H1 (cell line): ENCODE measurements around the gene RANBP9. TPM values are rescaled to one million over a fixed set of nuclear protein-coding genes. Genes with fewer than 3 reads are reported as not detected.

Source experiments
- CTCF ChIA-PET: fragments of 300-600 bp; sonication (Branson Sonifier 250); formaldehyde crosslinking; loops from one replicate; lab custom pipeline; 2021; ENCODE audit not compliant: partially characterized antibody; lab: Charles Lee
- POLR2A ChIA-PET: fragments of 300-600 bp; sonication (Branson Sonifier 250); formaldehyde crosslinking; loops from one replicate; lab custom pipeline; 2021; ENCODE audit warnings: inconsistent platforms; ENCODE audit not compliant: partially characterized antibody; lab: Charles Lee
- DNase-seq, 2 experiments: peaks; one replicate each; pipeline versions ENCODE4 v3.0.0 to v3.0.0-alpha.2; 2010 to 2022; ENCODE audit warnings: low spot score in 2 of 2, low read depth in 1 of 2, mixed read lengths in 1 of 2
- FAIRE-seq: peaks from 2 replicates; lab custom pipeline; 2011; peaks lifted over from hg19 to GRCh38; lab: Jason Lieb, UNC
- H2AFZ ChIP-seq: 2 replicates; pipeline ENCODE4 v1.8.1; 2012; ENCODE audit warnings: low read length, inconsistent platforms
- H2AK5ac ChIP-seq: 2 replicates; pipeline ENCODE4 v1.6.1; 2013; ENCODE audit warnings: low read depth, low read length
- H2BK120ac ChIP-seq: replicated peaks from 2 replicates; pipeline ENCODE3; 2013; ENCODE audit warnings: low read depth, low read length, inconsistent platforms
- H2BK12ac ChIP-seq: 2 replicates; pipeline ENCODE4 v1.6.1; 2013; ENCODE audit warnings: low read depth, low read length
- H2BK15ac ChIP-seq: 2 replicates; pipeline ENCODE4 v1.6.1; 2013; ENCODE audit warnings: low read length
- H2BK20ac ChIP-seq: 2 replicates; pipeline ENCODE4 v1.6.1; 2013; ENCODE audit warnings: low read length
- H2BK5ac ChIP-seq: 2 replicates; pipeline ENCODE4 v1.6.1; 2013; ENCODE audit warnings: low read depth, low read length
- H3K14ac ChIP-seq: 2 replicates; pipeline ENCODE4 v1.6.1; 2013; ENCODE audit warnings: inconsistent platforms; ENCODE audit not compliant: insufficient read length
- H3K18ac ChIP-seq: 2 replicates; pipeline ENCODE4 v1.6.1; 2013; ENCODE audit warnings: low read length; ENCODE audit errors: extremely low read depth
- H3K23ac ChIP-seq: 2 replicates; pipeline ENCODE4 v1.6.1; 2013; ENCODE audit warnings: inconsistent platforms; ENCODE audit not compliant: insufficient read length
- H3K23me2 ChIP-seq: 2 replicates; pipeline ENCODE4 v1.6.1; 2013; ENCODE audit warnings: low read depth, low read length
- H3K27ac ChIP-seq: 2 replicates; pipeline ENCODE4 v1.6.1; 2011; ENCODE audit warnings: low read depth, low read length, inconsistent platforms
- H3K27me3 ChIP-seq, 4 experiments: replicated peaks in 1 of 4; 1 replicate in 1 of 4; 2 replicates in 3 of 4; pipeline versions ENCODE4 v1.6.1 to v1.8.1; 2011 to 2013; ENCODE audit warnings: low read length in 3 of 4, mild to moderate bottlenecking in 3 of 4, inconsistent platforms in 2 of 4, mixed read lengths in 2 of 4, moderate library complexity in 1 of 4; ENCODE audit not compliant: control insufficient read depth in 3 of 4, insufficient read depth in 3 of 4; ENCODE audit errors: extremely low read depth in 1 of 4
- H3K36me3 ChIP-seq, 4 experiments: 2 replicates each; pipeline versions ENCODE4 v1.6.1 to v1.8.1; 2011 to 2013; ENCODE audit warnings: mild to moderate bottlenecking in 4 of 4, low read length in 3 of 4, moderate library complexity in 2 of 4, control low read depth in 1 of 4, inconsistent platforms in 1 of 4; ENCODE audit not compliant: insufficient read depth in 4 of 4, control insufficient read depth in 2 of 4
- H3K4ac ChIP-seq: replicated peaks from 2 replicates; pipeline ENCODE3; 2013; ENCODE audit warnings: low read length, low read depth, mixed read lengths, inconsistent platforms; ENCODE audit not compliant: insufficient read length
- H3K4me1 ChIP-seq, 4 experiments: replicated peaks in 1 of 4; 1 replicate in 1 of 4; 2 replicates in 3 of 4; pipeline versions ENCODE4 v1.6.1 to v1.8.1; 2011 to 2013; ENCODE audit warnings: low read length in 3 of 4, inconsistent platforms in 2 of 4, mixed read lengths in 1 of 4; ENCODE audit not compliant: insufficient read depth in 4 of 4, control insufficient read depth in 3 of 4
- H3K4me2 ChIP-seq, 2 experiments: 2 replicates each; pipeline versions ENCODE4 v1.6.1 to v1.8.1; 2011 to 2013; ENCODE audit warnings: low read depth in 2 of 2, low read length in 2 of 2, control low read depth in 1 of 2, inconsistent platforms in 1 of 2, mild to moderate bottlenecking in 1 of 2; ENCODE audit not compliant: insufficient read depth in 1 of 2
- H3K4me3 ChIP-seq, 4 experiments: fragments of 200-600, 300-600 bp in 1 of 4; sonication (generic), shearing (Covaris generic), sonication (Bioruptor Twin) in 1 of 4; 2 replicates each; pipeline versions ENCODE4 v1.5.1 to v1.8.1; 2011 to 2016; ENCODE audit warnings: low read length in 4 of 4, low read depth in 3 of 4, control low read depth in 2 of 4, inconsistent platforms in 2 of 4, mild to moderate bottlenecking in 2 of 4, mixed read lengths in 1 of 4, moderate library complexity in 1 of 4; ENCODE audit not compliant: insufficient read depth in 2 of 4; ENCODE audit errors: extremely low read depth in 1 of 4
- H3K56ac ChIP-seq: replicated peaks from 2 replicates; pipeline ENCODE3; 2013; ENCODE audit warnings: low read depth, mild to moderate bottlenecking, mixed read lengths, low read length, inconsistent platforms; ENCODE audit not compliant: insufficient read length
- H3K79me1 ChIP-seq: 2 replicates; pipeline ENCODE4 v1.6.1; 2013; ENCODE audit warnings: low read depth, low read length, control low read depth
- H3K79me2 ChIP-seq, 2 experiments: 2 replicates each; pipeline versions ENCODE4 v1.6.1 to v1.8.1; 2012 to 2013; ENCODE audit warnings: low read length in 2 of 2, mild to moderate bottlenecking in 2 of 2, inconsistent platforms in 1 of 2; ENCODE audit not compliant: insufficient read depth in 2 of 2, control insufficient read depth in 1 of 2
- H3K9ac ChIP-seq, 4 experiments: replicated peaks in 1 of 4; 1 replicate in 1 of 4; 2 replicates in 3 of 4; pipeline versions ENCODE4 v1.6.1 to v1.8.1; 2011 to 2013; ENCODE audit warnings: low read depth in 3 of 4, low read length in 3 of 4, control low read depth in 2 of 4, mild to moderate bottlenecking in 2 of 4, moderate library complexity in 2 of 4, inconsistent platforms in 1 of 4; ENCODE audit errors: extremely low read depth in 1 of 4
- H3K9me3 ChIP-seq, 2 experiments: 2 replicates each; pipeline versions ENCODE4 v1.6.1 to v1.8.1; 2012 to 2013; ENCODE audit warnings: mild to moderate bottlenecking in 2 of 2, moderate library complexity in 2 of 2, control low read depth in 1 of 2, inconsistent platforms in 1 of 2, low read depth in 1 of 2, low read length in 1 of 2, mixed read lengths in 1 of 2; ENCODE audit not compliant: insufficient read depth in 2 of 2
- H4K20me1 ChIP-seq, 2 experiments: replicated peaks in 1 of 2; 2 replicates each; pipeline versions ENCODE3 to v1.8.1; 2011 to 2013; ENCODE audit warnings: inconsistent platforms in 2 of 2, low read length in 2 of 2, mild to moderate bottlenecking in 1 of 2; ENCODE audit not compliant: insufficient read depth in 2 of 2, control insufficient read depth in 1 of 2
- H4K5ac ChIP-seq: 2 replicates; pipeline ENCODE4 v1.6.1; 2013; ENCODE audit warnings: low read length, low read depth, mixed read lengths, inconsistent platforms; ENCODE audit not compliant: insufficient read length
- H4K8ac ChIP-seq: 2 replicates; pipeline ENCODE4 v1.8.0; 2013; ENCODE audit warnings: mild to moderate bottlenecking, moderate library complexity, low read length, inconsistent platforms; ENCODE audit not compliant: insufficient read depth; ENCODE audit errors: extremely low read depth
- H4K91ac ChIP-seq: replicated peaks from 2 replicates; pipeline ENCODE3; 2013; ENCODE audit warnings: low read length, mixed read lengths, inconsistent platforms; ENCODE audit not compliant: insufficient read length
- ASH2L ChIP-seq: fragments of 200-600, 300-600 bp; sonication (generic); IDR thresholded peaks from one replicate; pipeline ENCODE4 v1.7.1; 2017; ENCODE audit warnings: low read length
- CEBPB ChIP-seq: IDR thresholded peaks from 2 replicates; pipeline ENCODE4 v1.6.1; 2012; ENCODE audit warnings: low read depth, low read length
- POLR2AphosphoS5 ChIP-seq: IDR thresholded peaks from 2 replicates; pipeline ENCODE4 v1.6.1; 2011; ENCODE audit warnings: low read depth, low read length
- TEAD4 ChIP-seq: IDR thresholded peaks from 2 replicates; pipeline ENCODE4 v1.6.1; 2012; ENCODE audit warnings: low read depth, low read length, inconsistent platforms, mixed read lengths
- WGBS, 2 experiments: shearing (Covaris generic) in 1 of 2; methylation state at CpG; one replicate each; pipeline versions ENCODE4 v1.1.6 to v1.1.7; 2013 to 2015; ENCODE audit warnings: low lambda C conversion rate in 2 of 2, mixed read lengths in 2 of 2, inconsistent platforms in 1 of 2, low coverage in 1 of 2, missing lambda C conversion rate in 1 of 2; ENCODE audit not compliant: insufficient replicate concordance in 2 of 2, insufficient coverage in 1 of 2, insufficient read length in 1 of 2; ENCODE audit errors: extremely low coverage in 1 of 2, missing lambda C conversion rate in 1 of 2; 5-methylcytosine and 5-hydroxymethylcytosine counted together
- polyA plus RNA-seq, 7 experiments: library from polyadenylated mRNA; depleted of rRNA in 3 of 7; stranded (reverse) in 5 of 7; unstranded in 2 of 7; fragments of >200 nt in 5 of 7; fragments of 200-250 nt in 2 of 7; gene quantifications; 1 replicate in 5 of 7; 2 replicates in 1 of 7; 4 replicates in 1 of 7; pipeline versions ENCODE4 v1.2.1 to v1.2.3, GENCODE V29; 2011 to 2013; ENCODE audit warnings: missing spikeins in 2 of 7, mixed read lengths in 2 of 7
- total RNA-seq: library from RNA; stranded (reverse); fragmentation: NEBNext Ultra II Directional; extraction: Animal tissue kit (Norgen Biotek cat#: 25700); gene quantifications from 2 replicates; pipeline ENCODE4 v1.2.1, GENCODE V29; 2021

RANBP9 gene
- total and polyA plus RNA-seq, 2 of the 8 experiments (the other 6 are each of a cell fraction or from before 2014, with no cell fraction given): 13.0 to 36.7 TPM

DNA sequence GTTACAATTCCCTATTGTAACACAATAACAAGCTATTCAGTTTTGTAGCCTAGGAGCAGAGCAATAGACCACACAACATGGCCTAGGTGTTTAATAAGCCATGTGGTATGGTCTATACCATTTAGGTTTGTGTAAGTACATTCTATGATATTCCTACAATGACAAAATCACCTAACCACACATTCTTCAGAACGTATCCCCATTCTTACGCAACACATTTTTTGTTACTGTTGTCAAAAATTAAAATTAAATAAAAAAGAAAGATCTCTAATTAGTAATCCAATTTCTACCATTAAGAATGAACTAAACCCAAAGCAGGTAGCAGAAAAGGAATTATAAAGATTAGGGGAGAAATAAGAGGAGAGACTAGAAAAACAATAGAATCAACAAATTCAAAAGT is 44.0 kb downstream of the RANBP9 start:
- Histone ChIP-seq H2BK5ac (no peak overlapping the region), H4K20me1 (no peaks in the 10 kb centered on the region), H3K4me3 (no peak overlapping the region), H3K4ac (no peak overlapping the region), H2AK5ac (no peak overlapping the region), H3K4me2 (no peak overlapping the region), H3K4me1 (peaks cover 0 to 1% (median 0%) of the 10 kb centered on the region in 4 experiments; a peak in 1 of 7 replicates), H3K27ac (no peak overlapping the region), H3K23me2 (no peaks in the 10 kb centered on the region), H2BK20ac (no peak overlapping the region), H4K91ac (no peak overlapping the region), H3K36me3 (no peaks in the 10 kb centered on the region; a peak in 1 of 8 replicates), H3K23ac (no peak overlapping the region), H3K27me3 (no peaks in the 10 kb centered on the region)
- WGBS, 2 experiments: 95 to 100% methylated on average over 2 of the region's 2 CpGs
- CTCF ChIA-PET: no interaction called here
- TF ChIP-seq POLR2AphosphoS5 (no peak), ASH2L (no peak), TEAD4 (no peak), CEBPB (peak; percentile 77; the same call in 1 of the 2 replicates)
- TF ChIP-seq, all 59 proteins: peak for 1
- Histone ChIP-seq H2BK15ac (no peak overlapping the region), H3K56ac (no peak overlapping the region), H3K9me3 (no peaks in the 10 kb centered on the region), H4K8ac (no peak overlapping the region), H2AFZ (no peak overlapping the region), H3K9ac (no peak overlapping the region), H2BK120ac (no peak overlapping the region), H3K18ac (no peak overlapping the region), H3K79me1 (peaks cover 4% of the 10 kb centered on the region), H4K5ac (no peak overlapping the region), H2BK12ac (no peak overlapping the region), H3K79me2 (peaks cover 0 to 97% of the 10 kb centered on the region in 2 experiments; a peak in 2 of 4 replicates), H3K14ac (no peak overlapping the region)
- POLR2A ChIA-PET: no interaction called here
- DNase-seq (no peak), FAIRE-seq (no peak)
